NB4 (cell line): ENCODE data around the gene LY6G6F.

Source experiments
- CTCF ChIP-seq: IDR thresholded peaks from one replicate; pipeline ENCODE4 v1.5.1; 2012; ENCODE audit warnings: low read depth, low read length
- MAX ChIP-seq: IDR thresholded peaks from 2 replicates; pipeline ENCODE4 v1.6.1; 2011; ENCODE audit warnings: low read depth, low read length
- POLR2A ChIP-seq: IDR thresholded peaks from 2 replicates; pipeline ENCODE4 v1.6.1; 2011; ENCODE audit warnings: mild to moderate bottlenecking; ENCODE audit not compliant: insufficient read length; ENCODE audit errors: extremely low read depth

DNA sequence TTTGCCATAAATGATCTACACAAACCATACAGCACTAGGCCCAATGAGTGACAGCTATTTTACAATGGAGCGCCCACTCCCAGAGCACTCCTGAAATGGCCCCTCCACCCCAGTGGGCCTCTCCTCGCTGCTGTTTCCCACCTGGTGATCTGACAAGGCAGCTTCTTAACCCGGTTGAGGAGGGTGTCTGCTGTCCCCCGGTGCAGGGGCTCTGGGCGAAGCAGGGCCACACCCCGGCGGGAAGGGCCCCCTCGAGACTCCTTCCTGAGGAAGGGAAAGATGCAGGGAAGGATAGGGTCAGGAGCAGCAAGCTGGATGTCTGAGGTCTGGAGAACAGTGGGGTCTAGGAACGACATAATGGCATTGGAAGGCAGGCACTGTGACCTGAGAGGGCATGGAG is 13.8 kb upstream of the LY6G6F start:
- TF ChIP-seq CTCF (no peak), POLR2A (no peak), MAX (no peak)
